SU-DHL-6 (cell line): ENCODE data around the gene RNGTT.
A peak's percentile ranks its signal among the peaks of the same experiment; 100 is the strongest.

Experiments used
- H2AFZ ChIP-seq: fragments of 200-600 bp; sonication (generic); 2 replicates; pipeline ENCODE4 v1.6.1; 2014; ENCODE audit warnings: low read depth, mild to moderate bottlenecking, moderate library complexity, mixed read lengths, antibody characterized with exemption, low read length; ENCODE audit not compliant: severe bottlenecking
- H3F3A ChIP-seq: fragments of 200-600 bp; shearing (Covaris generic); 2 replicates; pipeline ENCODE4 v1.6.0; 2016; ENCODE audit warnings: antibody characterized with exemption, mild to moderate bottlenecking; ENCODE audit not compliant: insufficient read depth
- H3K27ac ChIP-seq: fragments of 200-600 bp; sonication (generic); 2 replicates; pipeline ENCODE4 v1.5.1; 2016; ENCODE audit warnings: low read depth, mild to moderate bottlenecking, low read length, moderate library complexity, mixed read lengths
- H3K27me3 ChIP-seq: fragments of 200-600 bp; sonication (generic), shearing (Covaris generic); 2 replicates; pipeline ENCODE4 v1.6.0; 2014; ENCODE audit warnings: mild to moderate bottlenecking, low read length
- H3K36me3 ChIP-seq: fragments of 200-600 bp; sonication (generic); 2 replicates; pipeline ENCODE4 v1.6.1; 2014; ENCODE audit warnings: mild to moderate bottlenecking, low read length, mixed read lengths
- H3K4me2 ChIP-seq: fragments of 300-600, 200-600 bp; shearing (Covaris generic), sonication (generic); 2 replicates; pipeline ENCODE4 v1.6.0; 2014; ENCODE audit warnings: low read length, low read depth, mild to moderate bottlenecking; ENCODE audit not compliant: poor library complexity, severe bottlenecking
- H3K4me3 ChIP-seq: fragments of 200-600 bp; sonication (generic); 2 replicates; pipeline ENCODE4 v1.5.1; 2014; ENCODE audit warnings: antibody characterized with exemption, low read length, mild to moderate bottlenecking, mixed read lengths; ENCODE audit not compliant: insufficient read depth, poor library complexity, severe bottlenecking
- H3K79me2 ChIP-seq: fragments of 200-600 bp; sonication (generic); 2 replicates; pipeline ENCODE4 v1.6.1; 2014; ENCODE audit warnings: mild to moderate bottlenecking, low read length, moderate library complexity; ENCODE audit not compliant: insufficient read depth
- H3K9ac ChIP-seq: fragments of 200-600 bp; sonication (generic); 2 replicates; pipeline ENCODE4 v1.7.0; 2014; ENCODE audit warnings: mild to moderate bottlenecking, low read length
- H3K9me2 ChIP-seq: fragments of 200-600 bp; sonication (generic); replicated peaks from 2 replicates; pipeline ENCODE4 v1.6.1; 2014; ENCODE audit warnings: low read length; ENCODE audit not compliant: insufficient read depth
- H3K9me3 ChIP-seq: fragments of 200-600 bp; sonication (generic); 2 replicates; pipeline ENCODE4 v1.6.1; 2014; ENCODE audit warnings: low read length, mixed read lengths; ENCODE audit not compliant: insufficient read depth
- H4K20me1 ChIP-seq: fragments of 200-600 bp; sonication (generic); 2 replicates; pipeline ENCODE4 v1.6.1; 2014; ENCODE audit warnings: low read depth, mild to moderate bottlenecking, antibody characterized with exemption, low read length, moderate library complexity, mixed read lengths
- EZH2phosphoT487 ChIP-seq: fragments of 200-600 bp; sonication (generic), shearing (Covaris generic); conservative IDR thresholded peaks from 2 replicates; pipeline ENCODE4 v1.6.1; 2018; ENCODE audit warnings: mild to moderate bottlenecking, antibody characterized with exemption, low read length, moderate library complexity, mixed read lengths
- TF ChIP-seq, protein P1 (sequence below): fragments of 200-600 bp; sonication (generic); IDR thresholded peaks from one replicate; pipeline ENCODE4 v1.5.1; 2017; ENCODE audit warnings: antibody characterized with exemption, mild to moderate bottlenecking, low read length, moderate library complexity; ENCODE audit not compliant: insufficient read depth, poor library complexity, severe bottlenecking

RNGTT gene

GRCh38 chr6:88899569-88900316 lies 63.7 kb downstream of the RNGTT start:
- Histone ChIP-seq H3F3A (no peaks in the 10 kb centered on the region), H3K36me3 (peaks cover 6% of the 10 kb centered on the region; the same call in 1 of the 2 replicates)
- no peak for TF ChIP-seq EZH2phosphoT487
- TF ChIP-seq, protein P1, sequence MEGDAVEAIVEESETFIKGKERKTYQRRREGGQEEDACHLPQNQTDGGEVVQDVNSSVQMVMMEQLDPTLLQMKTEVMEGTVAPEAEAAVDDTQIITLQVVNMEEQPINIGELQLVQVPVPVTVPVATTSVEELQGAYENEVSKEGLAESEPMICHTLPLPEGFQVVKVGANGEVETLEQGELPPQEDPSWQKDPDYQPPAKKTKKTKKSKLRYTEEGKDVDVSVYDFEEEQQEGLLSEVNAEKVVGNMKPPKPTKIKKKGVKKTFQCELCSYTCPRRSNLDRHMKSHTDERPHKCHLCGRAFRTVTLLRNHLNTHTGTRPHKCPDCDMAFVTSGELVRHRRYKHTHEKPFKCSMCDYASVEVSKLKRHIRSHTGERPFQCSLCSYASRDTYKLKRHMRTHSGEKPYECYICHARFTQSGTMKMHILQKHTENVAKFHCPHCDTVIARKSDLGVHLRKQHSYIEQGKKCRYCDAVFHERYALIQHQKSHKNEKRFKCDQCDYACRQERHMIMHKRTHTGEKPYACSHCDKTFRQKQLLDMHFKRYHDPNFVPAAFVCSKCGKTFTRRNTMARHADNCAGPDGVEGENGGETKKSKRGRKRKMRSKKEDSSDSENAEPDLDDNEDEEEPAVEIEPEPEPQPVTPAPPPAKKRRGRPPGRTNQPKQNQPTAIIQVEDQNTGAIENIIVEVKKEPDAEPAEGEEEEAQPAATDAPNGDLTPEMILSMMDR, result peak; percentile 12

DNA sequence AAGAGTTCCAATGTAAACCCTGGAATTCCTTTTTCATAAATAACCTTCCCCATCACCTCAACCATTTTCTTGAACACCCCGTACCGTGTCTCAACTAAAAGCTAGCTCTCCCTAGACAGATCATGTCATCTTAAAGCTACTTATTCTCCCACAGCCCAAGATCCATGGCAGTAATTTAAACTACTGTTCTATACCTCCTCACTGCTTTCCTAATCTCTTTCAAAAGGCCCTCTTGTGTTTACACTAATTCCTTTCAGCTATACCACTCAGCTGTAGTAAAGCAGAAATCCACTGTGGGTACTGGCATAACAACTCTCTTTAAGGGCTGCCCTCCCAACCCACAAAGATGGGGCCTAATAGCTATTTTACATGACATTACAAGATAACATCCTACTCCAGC lies 67.5 kb downstream of the RNGTT start:
- TF ChIP-seq EZH2phosphoT487, result no peak
- TF ChIP-seq, protein P1, result no peak
- Histone ChIP-seq H3K9me2 (no peaks in the 10 kb centered on the region), H2AFZ (no peak overlapping the region), H3K4me3 (no peak overlapping the region), H4K20me1 (no peaks in the 10 kb centered on the region), H3K9me3 (no peaks in the 10 kb centered on the region), H3K9ac (no peak overlapping the region), H3K27me3 (no peaks in the 10 kb centered on the region), H3F3A (no peaks in the 10 kb centered on the region), H3K36me3 (0 out of 2 replicates have a peak, but pooled peaks cover 6% of the 10 kb centered on the region), H3K4me2 (no peak overlapping the region), H3K27ac (no peak overlapping the region), H3K79me2 (no peaks in the 10 kb centered on the region)

More at GRCh38 chr6:88899569-88900316, 63.7 kb downstream of the RNGTT start:
- H2AFZ ChIP-seq, result no peak overlapping the region
- H4K20me1 ChIP-seq, result no peaks in the 10 kb centered on the region
- no peak overlapping the region for H3K4me3 ChIP-seq
- no peaks in the 10 kb centered on the region for H3K9me3 ChIP-seq
- no peak overlapping the region for H3K4me2 ChIP-seq
- no peaks in the 10 kb centered on the region for H3K9me2 ChIP-seq
- no peak overlapping the region for H3K27ac ChIP-seq
- no peaks in the 10 kb centered on the region for H3K27me3 ChIP-seq
- no peaks in the 10 kb centered on the region for H3K79me2 ChIP-seq
- no peak overlapping the region for H3K9ac ChIP-seq

DNA sequence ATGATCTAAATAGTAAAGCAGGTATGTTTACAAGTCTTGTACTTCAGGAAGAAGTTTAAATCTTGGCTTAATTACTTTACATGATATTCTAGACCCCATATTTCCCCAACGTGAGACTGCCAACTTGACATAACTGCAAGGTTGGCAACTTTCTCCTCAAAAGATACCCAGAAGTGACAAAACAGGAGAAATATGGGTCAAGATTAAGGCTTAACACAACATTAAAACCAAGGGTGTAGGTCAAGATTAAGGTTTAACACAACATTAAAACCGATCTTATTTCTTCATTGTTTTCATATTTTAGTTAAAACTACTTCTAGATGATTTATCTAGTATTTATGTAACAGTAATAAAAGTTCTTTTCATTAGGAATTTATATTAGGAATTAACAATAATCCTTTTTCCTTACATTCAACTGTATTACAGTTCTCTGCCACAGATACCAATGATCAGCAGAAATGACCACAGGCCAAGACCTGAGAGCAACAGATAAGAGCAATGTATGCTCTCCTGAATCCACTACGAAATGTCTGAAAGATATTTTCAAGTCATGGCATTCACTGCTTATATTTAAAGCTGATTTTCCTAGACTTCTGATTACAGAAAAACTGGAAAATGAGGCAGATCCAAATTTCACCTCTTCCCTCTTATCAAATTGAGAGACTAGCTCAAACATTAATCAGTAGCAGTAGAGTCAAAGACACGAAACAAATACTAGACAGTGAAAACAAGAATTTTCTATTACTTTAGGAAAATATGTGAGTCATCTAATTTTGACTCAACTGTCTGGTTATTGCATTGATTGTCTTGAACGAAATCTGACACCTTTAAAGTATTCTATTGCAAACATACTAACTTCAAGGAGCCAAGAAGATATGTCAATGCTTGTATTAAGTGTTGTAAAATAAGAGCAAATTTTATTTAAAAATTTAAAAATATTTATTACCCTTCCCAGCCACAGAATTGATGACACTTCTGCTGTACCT lies 72.3 kb downstream of the RNGTT start:
- Histone ChIP-seq H3K4me3 (no peak overlapping the region), H4K20me1 (no peaks in the 10 kb centered on the region), H2AFZ (no peak overlapping the region), H3K36me3 (peaks cover 31% of the 10 kb centered on the region), H3F3A (no peaks in the 10 kb centered on the region), H3K27ac (no peak overlapping the region), H3K27me3 (no peaks in the 10 kb centered on the region), H3K9me2 (no peaks in the 10 kb centered on the region), H3K79me2 (no peaks in the 10 kb centered on the region), H3K9ac (no peak overlapping the region), H3K4me2 (no peak overlapping the region), H3K9me3 (no peaks in the 10 kb centered on the region)
- no peak for TF ChIP-seq EZH2phosphoT487
- TF ChIP-seq, protein P1, result no peak
